Activated CD4-positive, alpha-beta memory T cell treated with anti-CD3 and anti-CD28 coated beads, Interleukin-2, amount 10 ng/mL, durations not matched to agents 7 days and 5 days (primary cell): Measurements from ENCODE around the gene ERAP2. TPM values are rescaled to one million over a fixed set of nuclear protein-coding genes. Genes with fewer than 3 reads are reported as not detected.
"Not testable (repeated sequence)": the region's sequence is repeated elsewhere in the genome, so short reads cannot be mapped to it uniquely, and the experiment has no call there.

Source experiments
- CTCF ChIA-PET: fragments of 350-600 bp; sonication (Branson Sonifier 250); formaldehyde crosslinking; loops from one replicate; lab custom pipeline; 2021; ENCODE audit warnings: antibody characterized with exemption, inconsistent platforms; lab: Charles Lee
- POLR2A ChIA-PET: fragments of 350-600 bp; sonication (Branson Sonifier 250); formaldehyde crosslinking; loops from one replicate; lab custom pipeline; 2021; ENCODE audit warnings: antibody characterized with exemption; lab: Charles Lee
- DNase-seq: peaks from one replicate; pipeline ENCODE4 v3.0.0-alpha.2; 2020
- H3K27ac Mint-ChIP-seq: one replicate; pipeline ENCODE4 v1.8.0; 2021; ENCODE audit warnings: mild to moderate bottlenecking, mixed read lengths
- H3K27me3 Mint-ChIP-seq: one replicate; pipeline ENCODE4 v1.8.0; 2021; ENCODE audit warnings: mixed read lengths
- H3K36me3 Mint-ChIP-seq: one replicate; pipeline ENCODE4 v1.8.0; 2021; ENCODE audit warnings: low read depth, mixed read lengths
- H3K4me1 Mint-ChIP-seq: one replicate; pipeline ENCODE4 v1.8.0; 2021; ENCODE audit warnings: mixed read lengths
- H3K4me3 Mint-ChIP-seq: one replicate; pipeline ENCODE4 v1.8.0; 2021; ENCODE audit warnings: mild to moderate bottlenecking, mixed read lengths
- H3K9me3 Mint-ChIP-seq: one replicate; pipeline ENCODE4 v1.8.0; 2021; ENCODE audit warnings: mixed read lengths
- total RNA-seq, 2 experiments: library from RNA; stranded (reverse); gene quantifications; one replicate each; pipeline ENCODE4 v1.2.3, GENCODE V29; 2021

Gene ERAP2
- total RNA-seq, 2 experiments from 2014 or later, result 91.3 to 93.9 TPM

DNA sequence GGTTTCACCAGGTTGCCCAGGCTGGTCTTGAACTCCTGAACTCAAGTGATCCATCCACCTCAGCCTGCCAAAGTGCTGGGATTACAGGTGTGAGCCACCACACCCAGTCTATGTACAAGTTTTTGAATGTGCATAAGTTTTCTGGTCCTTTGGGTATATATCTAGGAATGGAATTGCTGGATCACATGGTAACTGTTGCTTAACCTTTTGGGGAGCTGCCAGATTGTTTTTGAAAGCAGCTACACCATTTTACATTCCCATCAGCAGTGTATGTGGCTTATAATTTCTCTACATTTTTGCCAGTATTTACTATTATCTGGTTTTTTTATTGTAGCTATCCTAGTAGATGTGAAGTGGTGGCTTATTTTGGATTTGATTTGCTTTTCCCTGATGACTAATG, 50.7 kb downstream of the ERAP2 start:
- DNase-seq, result no peak
- Mint-ChIP-seq H3K27ac (no peak overlapping the region), H3K4me1 (peaks cover 29% of the 10 kb centered on the region), H3K9me3 (no peaks in the 10 kb centered on the region), H3K36me3 (peaks cover 38% of the 10 kb centered on the region), H3K27me3 (no peaks in the 10 kb centered on the region), H3K4me3 (no peak overlapping the region)
- POLR2A ChIA-PET, result interaction anchor here (0.7 to 0.9 kb wide), 2 partner anchors 51 to 206 kb away, joined by 3 to 4 read pairs; partner anchors contain the start of gene ERAP2
- CTCF ChIA-PET, result interaction anchor here (0.9 to 1.1 kb wide), 4 partner anchors 31 to 238 kb away, joined by 3 to 8 read pairs (median 4); no protein-coding TSS in a partner anchor

- Mint-ChIP-seq H3K27ac (no peak overlapping the region), H3K36me3 (peaks cover 33% of the 10 kb centered on the region)
- CTCF ChIA-PET, result no interaction called here
These were observed 52.8 kb downstream of the ERAP2 start for GRCh38 chr5:96928931-96929708.

GRCh38 chr5:96930058-96930457, 53.8 kb downstream of the ERAP2 start:
- peaks cover 28% of the 10 kb centered on the region for H3K4me1 Mint-ChIP-seq
- POLR2A ChIA-PET, result no interaction called here
- no peak for DNase-seq
- no peak overlapping the region for H3K27ac Mint-ChIP-seq
- CTCF ChIA-PET, result no interaction called here
- no peaks in the 10 kb centered on the region for H3K27me3 Mint-ChIP-seq
- H3K36me3 Mint-ChIP-seq, result peaks cover 27% of the 10 kb centered on the region
- H3K9me3 Mint-ChIP-seq, result no peaks in the 10 kb centered on the region
- H3K4me3 Mint-ChIP-seq, result no peak overlapping the region

More at GRCh38 chr5:96928931-96929708, 52.8 kb downstream of the ERAP2 start:
- H3K27me3 Mint-ChIP-seq, result no peaks in the 10 kb centered on the region
- no peak for DNase-seq
- POLR2A ChIA-PET, result no interaction called here
- no peaks in the 10 kb centered on the region for H3K9me3 Mint-ChIP-seq
- no peak overlapping the region for H3K4me3 Mint-ChIP-seq
- H3K4me1 Mint-ChIP-seq, result peaks cover 31% of the 10 kb centered on the region

DNA sequence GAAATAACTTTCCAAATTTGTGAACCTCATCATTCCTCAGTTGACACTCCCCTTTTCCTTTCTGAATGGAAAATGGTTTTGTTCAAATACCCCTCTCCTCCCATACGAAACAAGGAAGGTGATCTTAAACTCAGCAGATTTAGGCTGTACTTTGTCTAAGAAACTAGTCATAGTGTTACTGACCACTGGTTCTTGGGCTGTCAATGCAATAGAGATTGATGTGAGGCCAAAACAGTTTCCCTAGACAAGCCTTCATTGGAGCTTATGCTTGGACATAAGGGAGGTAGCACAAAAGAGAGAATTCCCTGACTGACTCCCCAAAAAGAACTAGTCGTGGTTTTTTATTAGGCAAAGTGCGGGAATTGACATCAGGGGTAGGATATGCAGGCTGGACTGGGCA, 54.3 kb downstream of the ERAP2 start:
- peaks cover 25% of the 10 kb centered on the region for H3K36me3 Mint-ChIP-seq
- H3K27ac Mint-ChIP-seq, result no peak overlapping the region
- peaks cover 28% of the 10 kb centered on the region for H3K4me1 Mint-ChIP-seq
- no peak for DNase-seq
- H3K4me3 Mint-ChIP-seq, result no peak overlapping the region
- POLR2A ChIA-PET, result interaction anchor here (1.0 to 1.7 kb wide), 3 partner anchors 34 to 122 kb away, joined by 3 to 5 read pairs (median 4); partner anchors contain the start of gene ERAP1
- no peaks in the 10 kb centered on the region for H3K27me3 Mint-ChIP-seq
- CTCF ChIA-PET, result interaction anchor here (2.1 kb wide), 1 partner anchor 61 kb away, joined by 5 read pairs; no protein-coding TSS in a partner anchor
- H3K9me3 Mint-ChIP-seq, result no peaks in the 10 kb centered on the region

DNA sequence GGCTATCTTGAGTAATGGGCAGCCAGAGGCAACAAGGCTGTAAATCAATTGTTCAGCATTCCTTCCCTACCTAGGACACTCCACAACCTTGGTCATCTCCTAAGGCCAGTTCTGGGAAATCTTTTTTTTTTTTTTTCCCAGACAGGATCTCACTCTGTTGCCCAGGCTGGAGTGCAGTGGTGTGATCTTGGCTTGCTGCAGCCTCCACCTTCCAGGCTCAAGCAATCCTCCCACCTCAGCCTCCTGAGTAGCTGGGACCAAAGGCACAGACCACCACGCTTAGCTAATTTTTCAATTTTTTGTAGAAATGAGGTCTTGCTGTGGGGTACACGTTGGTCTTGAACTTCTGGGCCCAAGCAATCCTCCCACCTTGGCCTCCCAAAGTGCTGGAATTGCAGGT, 54.7 kb downstream of the ERAP2 start:
- ChIA-PET CTCF (interaction anchor here (2.1 kb wide), 1 partner anchor 62 kb away, joined by 5 read pairs; no protein-coding TSS in a partner anchor), POLR2A (interaction anchor here (0.6 to 1.7 kb wide), 7 partner anchors 21 to 269 kb away, joined by 3 to 5 read pairs (median 3); partner anchors contain the start of genes CAST and ERAP1)
- H3K27me3 Mint-ChIP-seq, H3K27ac Mint-ChIP-seq, H3K9me3 Mint-ChIP-seq, DNase-seq: not testable (repeated sequence)
- peaks cover 28% of the 10 kb centered on the region for H3K4me1 Mint-ChIP-seq
- peaks cover 28% of the 10 kb centered on the region for H3K36me3 Mint-ChIP-seq
- H3K4me3 Mint-ChIP-seq, result peak overlapping the region; percentile 2

- Mint-ChIP-seq H3K27ac (peak overlapping the region; percentile 12), H3K27me3 (no peaks in the 10 kb centered on the region), H3K4me3 (peak overlapping the region; percentile 2), H3K9me3 (no peaks in the 10 kb centered on the region), H3K4me1 (peaks cover 27% of the 10 kb centered on the region), H3K36me3 (peaks cover 30% of the 10 kb centered on the region)
- CTCF ChIA-PET, result interaction anchor here (2.1 kb wide), 1 partner anchor 63 kb away, joined by 5 read pairs; no protein-coding TSS in a partner anchor
- POLR2A ChIA-PET, result interaction anchor here (0.6 to 1.7 kb wide), 11 partner anchors 21 to 270 kb away, joined by 3 to 5 read pairs (median 3); partner anchors contain the start of genes CAST, ERAP1 and ERAP2
- no peak for DNase-seq
These were observed 55.3 kb downstream of the ERAP2 start for GRCh38 chr5:96931605-96932004.

- peaks cover 27% of the 10 kb centered on the region for H3K4me1 Mint-ChIP-seq
- H3K36me3 Mint-ChIP-seq, result peaks cover 33% of the 10 kb centered on the region
- no peaks in the 10 kb centered on the region for H3K9me3 Mint-ChIP-seq
- H3K4me3 Mint-ChIP-seq, result peak overlapping the region; percentile 80
- POLR2A ChIA-PET, result interaction anchor here (0.6 to 1.7 kb wide), 9 partner anchors 28 to 270 kb away, joined by 3 to 5 read pairs (median 3); partner anchors contain the start of genes CAST, ERAP1 and ERAP2
- H3K27me3 Mint-ChIP-seq, result no peaks in the 10 kb centered on the region
- no peak overlapping the region for H3K27ac Mint-ChIP-seq
- no peak for DNase-seq
- CTCF ChIA-PET, result interaction anchor here (2.1 kb wide), 1 partner anchor 63 kb away, joined by 5 read pairs; no protein-coding TSS in a partner anchor
These were observed 55.7 kb downstream of the ERAP2 start for GRCh38 chr5:96932026-96932425.

- Mint-ChIP-seq H3K4me1 (peaks cover 43% of the 10 kb centered on the region), H3K36me3 (peaks cover 35% of the 10 kb centered on the region), H3K4me3 (peak overlapping the region; percentile 80), H3K9me3 (no peaks in the 10 kb centered on the region), H3K27ac (peak overlapping the region; percentile 96), H3K27me3 (no peaks in the 10 kb centered on the region)
- ChIA-PET POLR2A (interaction anchor here (0.7 to 6.2 kb wide), 20 partner anchors 8 to 278 kb away, joined by 3 to 138 read pairs (median 4); partner anchors contain the start of genes CAST, ERAP1 and ERAP2), CTCF (interaction anchor here (1.1 to 1.8 kb wide), 4 partner anchors 27 to 126 kb away, joined by 3 to 15 read pairs (median 5); partner anchors contain the start of gene ERAP1)
- no peak for DNase-seq
These were observed 57.7 kb downstream of the ERAP2 start for GRCh38 chr5:96933764-96934707.

GRCh38 chr5:96934708-96935558, 58.6 kb downstream of the ERAP2 start:
- peaks cover 32% of the 10 kb centered on the region for H3K36me3 Mint-ChIP-seq

GRCh38 chr5:96935559-96936430, 59.5 kb downstream of the ERAP2 start, which contains the start of gene LNPEP:
LNPEP (plus strand) TSS chr5:96936080; CDS start chr5:96936156, 76 bp downstream.
- DNase-seq, result peak; percentile 97
- peaks cover 50% of the 10 kb centered on the region for H3K4me1 Mint-ChIP-seq
- POLR2A ChIA-PET, result interaction anchor here (0.5 to 6.2 kb wide), 26 partner anchors 13 to 274 kb away, joined by 3 to 138 read pairs (median 4); partner anchors contain the start of genes CAST, ERAP1 and ERAP2
- no peaks in the 10 kb centered on the region for H3K27me3 Mint-ChIP-seq
- peak within 1 kb of the TSS; percentile 96 for H3K27ac Mint-ChIP-seq
- peak within 1 kb of the TSS; percentile 80 for H3K4me3 Mint-ChIP-seq
- H3K36me3 Mint-ChIP-seq, result peaks cover 35% of the 10 kb centered on the region
- H3K9me3 Mint-ChIP-seq, result no peaks in the 10 kb centered on the region
- CTCF ChIA-PET, result interaction anchor here (0.7 to 2.0 kb wide), 10 partner anchors 22 to 229 kb away, joined by 3 to 8 read pairs (median 4); partner anchors contain the start of gene LIX1

More at GRCh38 chr5:96934708-96935558, 58.6 kb downstream of the ERAP2 start:
- Mint-ChIP-seq H3K27me3 (no peaks in the 10 kb centered on the region), H3K9me3 (no peaks in the 10 kb centered on the region), H3K4me3 (peak overlapping the region; percentile 80), H3K4me1 (peaks cover 48% of the 10 kb centered on the region), H3K27ac (peak overlapping the region; percentile 96)
- ChIA-PET CTCF (no interaction called here), POLR2A (interaction anchor here (1.1 to 6.2 kb wide), 8 partner anchors 18 to 273 kb away, joined by 4 to 138 read pairs (median 19); partner anchors contain the start of genes CAST, ERAP1 and ERAP2)
- peak; percentile 97 for DNase-seq
